HepG2 (cell line): Measurements from ENCODE around the gene MORN5. TPM values are rescaled to one million over a fixed set of nuclear protein-coding genes. Genes with fewer than 3 reads are reported as not detected.
A peak's percentile ranks its signal among the peaks of the same experiment; 100 is the strongest.

Source experiments
- ATAC-seq: fragments of 200-7000 bp; cut with Tn5 transposase; 3 replicates; pipeline ENCODE4 v1.9.1; 2020; ENCODE audit warnings: mild to moderate bottlenecking, moderate library complexity
- BruUV-seq: library from RNA; stranded (reverse); fragments of 400-500 nt; replicated peaks from 2 replicates; lab custom pipeline; 2021; lab: Mats Ljungman, UMichigan
- CTCF ChIA-PET: fragments of 300-600 bp; formaldehyde crosslinking; extraction: SDS; loops from one replicate; lab custom pipeline; 2021; ENCODE audit warnings: low total read pairs, inconsistent platforms, low intra/inter-chr PET ratio; lab: Yijun Ruan, JAX
- POLR2A ChIA-PET: fragments of 350-600 bp; sonication (Branson Sonifier 250); formaldehyde crosslinking; loops from one replicate; lab custom pipeline; 2020; ENCODE audit warnings: antibody characterized with exemption, inconsistent platforms; lab: Yijun Ruan, JAX
- DNase-seq: peaks from one replicate; pipeline ENCODE4 v3.0.0-alpha.2; 2015; ENCODE audit warnings: low spot score
- FAIRE-seq: peaks from 3 replicates; lab custom pipeline; 2011; peaks lifted over from hg19 to GRCh38; lab: Jason Lieb, UNC
- H2AFZ ChIP-seq: one replicate; pipeline ENCODE4 v1.6.1; 2011; ENCODE audit warnings: low read length, inconsistent platforms
- H3K27ac ChIP-seq: fragments of 300-600 bp; 3 replicates; pipeline ENCODE4 v1.8.0; 2011; ENCODE audit warnings: mixed run types, mild to moderate bottlenecking, mixed read lengths, low read length, inconsistent platforms; ENCODE audit not compliant: insufficient read depth; ENCODE audit errors: extremely low read length
- H3K27me3 ChIP-seq, 2 experiments: fragments of 200-600 bp in 1 of 2; 2 replicates in 1 of 2; 3 replicates in 1 of 2; pipeline versions ENCODE4 v1.6.0 to v1.8.0; 2011; ENCODE audit warnings: low read length in 2 of 2, mild to moderate bottlenecking in 2 of 2, moderate library complexity in 2 of 2, inconsistent platforms in 1 of 2; ENCODE audit not compliant: insufficient read depth in 2 of 2, control insufficient read depth in 1 of 2
- H3K36me3 ChIP-seq, 2 experiments: fragments of 200-600 bp in 1 of 2; replicated peaks in 1 of 2; 2 replicates in 1 of 2; 3 replicates in 1 of 2; pipeline versions ENCODE4 v1.5.1 to v1.8.0; 2011; ENCODE audit warnings: low read length in 2 of 2, inconsistent platforms in 1 of 2; ENCODE audit not compliant: insufficient read depth in 2 of 2, control insufficient read depth in 1 of 2
- H3K4me1 ChIP-seq: 2 replicates; pipeline ENCODE4 v1.5.1; 2012; ENCODE audit warnings: low read length, inconsistent platforms; ENCODE audit not compliant: insufficient read depth
- H3K4me2 ChIP-seq: 2 replicates; pipeline ENCODE4 v1.6.0; 2011; ENCODE audit warnings: low read depth, low read length, inconsistent platforms
- H3K4me3 ChIP-seq, 3 experiments: fragments of 200-600 bp in 1 of 3; sonication (generic), shearing (Covaris generic) in 1 of 3; replicated peaks in 1 of 3; 2 replicates each; pipeline ENCODE4 v1.5.1; 2011 to 2016; ENCODE audit warnings: low read length in 3 of 3, inconsistent platforms in 2 of 3, low read depth in 2 of 3, mild to moderate bottlenecking in 2 of 3, control low read depth in 1 of 3, mixed read lengths in 1 of 3; ENCODE audit not compliant: insufficient read depth in 1 of 3
- H3K79me2 ChIP-seq: one replicate; pipeline ENCODE4 v1.6.1; 2011; ENCODE audit warnings: low read length, inconsistent platforms; ENCODE audit not compliant: insufficient read depth
- H3K9ac ChIP-seq: 2 replicates; pipeline ENCODE4 v1.6.0; 2011; ENCODE audit warnings: mild to moderate bottlenecking, low read depth, low read length, inconsistent platforms; ENCODE audit not compliant: insufficient read depth
- H3K9me3 ChIP-seq: 2 replicates; pipeline ENCODE4 v1.5.1; 2012; ENCODE audit warnings: mild to moderate bottlenecking, low read length
- H4K20me1 ChIP-seq: 2 replicates; pipeline ENCODE4 v1.6.0; 2011; ENCODE audit warnings: inconsistent platforms, mild to moderate bottlenecking, low read length, moderate library complexity; ENCODE audit not compliant: insufficient read depth
- MNT ChIP-seq: fragments of 450-650 bp; IDR thresholded peaks from 2 replicates; pipeline ENCODE4 v1.6.1; 2016
- SKIL ChIP-seq: sonication (generic); formaldehyde crosslinking; IDR thresholded peaks from 2 replicates; pipeline ENCODE4 v1.8.0; 2022; ENCODE audit warnings: missing genetic modification reagents, mild to moderate bottlenecking, moderate library complexity, borderline replicate concordance
- TBX2 ChIP-seq: sonication (generic); formaldehyde crosslinking; IDR thresholded peaks from 2 replicates; pipeline ENCODE4 v1.5.0; 2020; ENCODE audit warnings: missing genetic modification reagents, mild to moderate bottlenecking, borderline replicate concordance
- THRA ChIP-seq: sonication (generic); formaldehyde crosslinking; IDR thresholded peaks from 2 replicates; pipeline ENCODE4 v1.4.0; 2020; ENCODE audit warnings: missing genetic modification reagents, borderline replicate concordance
- ZBTB39 ChIP-seq: sonication (generic); formaldehyde crosslinking; IDR thresholded peaks from 2 replicates; pipeline ENCODE4 v1.5.0; 2020; ENCODE audit warnings: missing genetic modification reagents
- ZNF142 ChIP-seq: sonication (generic); formaldehyde crosslinking; IDR thresholded peaks from 2 replicates; pipeline ENCODE4 v1.4.0; 2020; ENCODE audit warnings: missing genetic modification reagents
- WGBS: methylation state at CpG from one replicate; pipeline ENCODE4 v1.1.6; 2017; ENCODE audit warnings: low lambda C conversion rate; 5-methylcytosine and 5-hydroxymethylcytosine counted together
- in situ Hi-C: cut with HindIII; loops from 2 replicates; pipeline ENCODE4 v1.10.0; 2017; ENCODE audit warnings: low pct_unique_long_range_greater_than_20kb; ENCODE audit not compliant: extremely low pct_ligation_motif_present
- intact Hi-C: fragments of 100-400 bp; cut with micrococcal nuclease; formaldehyde crosslinking; loops from one replicate; pipeline ENCODE4 v1.10.0; 2022; ENCODE audit not compliant: unreplicated experiment
- polyA plus RNA-seq, 8 experiments: library from polyadenylated mRNA; depleted of rRNA in 3 of 8; stranded (reverse) in 7 of 8; unstranded in 1 of 8; fragments of >200 nt; fragmentation: Illumina TruSeq in 4 of 8; extraction: Trizol in 4 of 8; gene quantifications; 2 replicates each; pipeline versions ENCODE4 v1.2.1 to v1.2.3, GENCODE V29; 2011 to 2016; ENCODE audit warnings: low read depth in 4 of 8, missing spikeins in 1 of 8, mixed read lengths in 1 of 8; ENCODE audit not compliant: insufficient read depth in 1 of 8
- total RNA-seq, 5 experiments: library from RNA; depleted of rRNA; stranded (reverse); fragments of >200 nt; fragmentation: Illumina TruSeq; extraction: Trizol; gene quantifications; 2 replicates each; pipeline ENCODE4 v1.2.3, GENCODE V29; 2016; ENCODE audit warnings: low read depth in 1 of 5

MORN5 gene
- total and polyA plus RNA-seq, 2 of the 13 experiments (the other 11 are each of a cell fraction or from before 2014, with no cell fraction given), result not detected

GRCh38 chr9:122186777-122187470 is 27.2 kb downstream of the MORN5 start (continued):
- TF ChIP-seq MNT (no peak), ZNF142 (CRISPR knock-in tag) (no peak; the same call in 1 of the 2 replicates)

- Histone ChIP-seq H3K9ac (no peak overlapping the region), H3K27me3 (no peaks in the 10 kb centered on the region), H4K20me1 (no peaks in the 10 kb centered on the region), H2AFZ (no peak overlapping the region), H3K4me2 (peak overlapping the region; percentile 37), H3K27ac (no peak overlapping the region), H3K36me3 (no peaks in the 10 kb centered on the region), H3K9me3 (no peaks in the 10 kb centered on the region), H3K4me1 (peaks cover 73% of the 10 kb centered on the region), H3K79me2 (no peaks in the 10 kb centered on the region), H3K4me3 (peak overlapping the region in 1 of 3 experiments; percentile 20; a peak in 1 of 6 replicates)
- WGBS, result 0% methylated on average over 6 of the region's 6 CpGs
- FAIRE-seq, result peak; percentile 32
- ChIA-PET POLR2A (interaction anchor here (0.6 to 0.7 kb wide), 2 partner anchors 16 to 29 kb away, joined by 3 read pairs; partner anchors contain the start of genes MORN5 and NDUFA8), CTCF (no interaction called here)
- no peak for DNase-seq
- in situ Hi-C loops, result no loop called here
- BruUV-seq, result no TSS peak
- intact Hi-C loops, result loop anchor here (5.0 kb wide), 2 partner anchors 36 to 74 kb away; partner anchors contain the start of genes MRRF and RBM18
- ATAC-seq, result peak; percentile 23
- TF ChIP-seq TBX2 (peak; percentile 35; the same call in 1 of the 2 replicates), THRA (CRISPR knock-in tag) (peak; percentile 31; the same call in 1 of the 2 replicates), ZBTB39 (CRISPR knock-in tag) (no peak), SKIL (CRISPR knock-in tag) (peak; percentile 57; the same call in 1 of the 2 replicates)
These were observed 28.7 kb downstream of the MORN5 start for GRCh38 chr9:122188369-122188768.
